Measurements from ENCODE around the gene CACTIN.

CACTIN gene

DNA sequence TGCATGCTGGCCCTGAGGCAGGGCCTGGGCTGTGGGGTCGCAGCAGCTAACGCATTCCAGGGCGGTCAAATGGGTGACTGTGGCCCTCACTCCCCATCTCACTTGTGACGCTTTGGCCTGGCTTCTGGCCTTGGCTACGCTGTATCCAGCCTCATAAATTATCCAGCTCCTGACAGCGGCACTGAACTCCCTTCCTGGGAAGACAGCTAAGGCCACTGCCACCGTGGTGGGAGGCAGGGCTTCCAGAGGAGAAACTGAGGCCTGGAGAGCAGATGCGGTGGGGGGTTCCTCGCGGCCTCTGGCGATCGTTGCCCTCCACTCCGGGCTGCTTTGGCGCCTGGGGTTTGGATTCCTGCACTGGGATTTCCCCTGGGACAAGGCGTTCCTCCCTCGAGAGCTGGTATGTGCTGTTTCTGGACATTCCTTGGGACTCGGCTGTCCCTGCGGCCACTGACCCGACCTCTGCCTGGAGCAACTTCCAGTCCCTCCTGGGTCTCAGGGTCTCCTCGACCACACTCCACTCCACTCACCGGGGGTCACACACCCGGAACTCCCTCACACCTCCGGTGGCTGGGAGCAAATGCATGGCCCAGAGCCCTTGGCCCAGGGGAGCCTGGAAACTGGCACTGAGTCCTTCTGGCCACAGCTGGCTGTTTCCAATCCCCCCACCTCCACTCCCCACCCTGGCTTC lies 23.3 kb downstream of the CACTIN start:
- TF ChIP-seq, protein P1, sequence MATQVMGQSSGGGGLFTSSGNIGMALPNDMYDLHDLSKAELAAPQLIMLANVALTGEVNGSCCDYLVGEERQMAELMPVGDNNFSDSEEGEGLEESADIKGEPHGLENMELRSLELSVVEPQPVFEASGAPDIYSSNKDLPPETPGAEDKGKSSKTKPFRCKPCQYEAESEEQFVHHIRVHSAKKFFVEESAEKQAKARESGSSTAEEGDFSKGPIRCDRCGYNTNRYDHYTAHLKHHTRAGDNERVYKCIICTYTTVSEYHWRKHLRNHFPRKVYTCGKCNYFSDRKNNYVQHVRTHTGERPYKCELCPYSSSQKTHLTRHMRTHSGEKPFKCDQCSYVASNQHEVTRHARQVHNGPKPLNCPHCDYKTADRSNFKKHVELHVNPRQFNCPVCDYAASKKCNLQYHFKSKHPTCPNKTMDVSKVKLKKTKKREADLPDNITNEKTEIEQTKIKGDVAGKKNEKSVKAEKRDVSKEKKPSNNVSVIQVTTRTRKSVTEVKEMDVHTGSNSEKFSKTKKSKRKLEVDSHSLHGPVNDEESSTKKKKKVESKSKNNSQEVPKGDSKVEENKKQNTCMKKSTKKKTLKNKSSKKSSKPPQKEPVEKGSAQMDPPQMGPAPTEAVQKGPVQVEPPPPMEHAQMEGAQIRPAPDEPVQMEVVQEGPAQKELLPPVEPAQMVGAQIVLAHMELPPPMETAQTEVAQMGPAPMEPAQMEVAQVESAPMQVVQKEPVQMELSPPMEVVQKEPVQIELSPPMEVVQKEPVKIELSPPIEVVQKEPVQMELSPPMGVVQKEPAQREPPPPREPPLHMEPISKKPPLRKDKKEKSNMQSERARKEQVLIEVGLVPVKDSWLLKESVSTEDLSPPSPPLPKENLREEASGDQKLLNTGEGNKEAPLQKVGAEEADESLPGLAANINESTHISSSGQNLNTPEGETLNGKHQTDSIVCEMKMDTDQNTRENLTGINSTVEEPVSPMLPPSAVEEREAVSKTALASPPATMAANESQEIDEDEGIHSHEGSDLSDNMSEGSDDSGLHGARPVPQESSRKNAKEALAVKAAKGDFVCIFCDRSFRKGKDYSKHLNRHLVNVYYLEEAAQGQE (IDR thresholded peaks at IDR 0.05; ENCODE audit: insufficient read depth in 1 of 2, low read depth in 2 of 2, low read length in 2 of 2): no peak
- TF ChIP-seq TAF1 (IDR thresholded peaks at IDR 0.05; ENCODE audit: borderline replicate concordance, insufficient read depth, low read length): no peak
- TF ChIP-seq POLR2AphosphoS5 (IDR thresholded peaks at IDR 0.05; ENCODE audit: low read depth, low read length): no peak
- TF ChIP-seq SIN3A (IDR thresholded peaks at IDR 0.05; ENCODE audit: borderline replicate concordance, insufficient read depth, low read length): no peak
- TF ChIP-seq FOXP2 (optimal IDR thresholded peaks at IDR 0.05; ENCODE audit: borderline replicate concordance, extremely low read depth, extremely low read length, insufficient read depth): no peak

GRCh38 chr19:3601021-3601420 lies 25.6 kb downstream of the CACTIN start:
- no peak for TF ChIP-seq POLR2AphosphoS5 (IDR thresholded peaks at IDR 0.05; ENCODE audit: low read depth, low read length)

- TF ChIP-seq SIN3A (IDR thresholded peaks at IDR 0.05; ENCODE audit: borderline replicate concordance, insufficient read depth, low read length) (no peak), TAF1 (IDR thresholded peaks at IDR 0.05; ENCODE audit: borderline replicate concordance, insufficient read depth, low read length) (no peak), POLR2AphosphoS5 (IDR thresholded peaks at IDR 0.05; ENCODE audit: low read depth, low read length) (no peak), FOXP2 (optimal IDR thresholded peaks at IDR 0.05; ENCODE audit: borderline replicate concordance, extremely low read depth, extremely low read length, insufficient read depth) (no peak)
- TF ChIP-seq, protein P1 (IDR thresholded peaks at IDR 0.05; ENCODE audit: insufficient read depth in 1 of 2, low read depth in 2 of 2, low read length in 2 of 2): no peak
These were observed 26.8 kb downstream of the CACTIN start for GRCh38 chr19:3599776-3600187.

- no peak for TF ChIP-seq POLR2AphosphoS5 (IDR thresholded peaks at IDR 0.05; ENCODE audit: low read depth, low read length)
- TF ChIP-seq SIN3A (IDR thresholded peaks at IDR 0.05; ENCODE audit: borderline replicate concordance, insufficient read depth, low read length): no peak
- TF ChIP-seq, protein P1 (IDR thresholded peaks at IDR 0.05; ENCODE audit: insufficient read depth in 1 of 2, low read depth in 2 of 2, low read length in 2 of 2): no peak
- no peak for TF ChIP-seq TAF1 (IDR thresholded peaks at IDR 0.05; ENCODE audit: borderline replicate concordance, insufficient read depth, low read length)
- no peak for TF ChIP-seq FOXP2 (optimal IDR thresholded peaks at IDR 0.05; ENCODE audit: borderline replicate concordance, extremely low read depth, extremely low read length, insufficient read depth)
These were observed 31.0 kb downstream of the CACTIN start for GRCh38 chr19:3595521-3596061.

DNA sequence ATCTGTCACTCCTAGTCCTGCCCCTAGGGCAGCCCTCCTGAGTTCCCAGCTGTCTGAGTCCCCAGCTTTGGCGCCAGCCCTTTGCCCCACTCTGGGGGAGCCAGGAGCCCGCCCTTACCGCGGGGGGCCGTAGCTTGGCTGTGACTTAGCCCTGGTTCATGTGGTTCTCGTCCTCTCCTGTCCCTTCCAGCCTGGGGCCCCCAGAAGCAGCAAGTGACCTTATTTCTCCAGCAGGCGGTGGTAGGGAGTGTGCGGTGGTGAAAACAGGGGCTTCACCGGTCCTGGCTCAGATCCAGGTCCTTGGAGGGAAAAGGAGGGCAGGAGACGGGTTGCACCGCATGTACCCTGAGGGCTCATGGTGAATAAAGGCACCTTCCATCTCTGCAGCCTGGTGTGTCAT lies 33.4 kb downstream of the CACTIN start:
- TF ChIP-seq TAF1 (IDR thresholded peaks at IDR 0.05; ENCODE audit: borderline replicate concordance, insufficient read depth, low read length): no peak
- no peak for TF ChIP-seq SIN3A (IDR thresholded peaks at IDR 0.05; ENCODE audit: borderline replicate concordance, insufficient read depth, low read length)
- TF ChIP-seq FOXP2 (optimal IDR thresholded peaks at IDR 0.05; ENCODE audit: borderline replicate concordance, extremely low read depth, extremely low read length, insufficient read depth): no peak
- TF ChIP-seq, protein P1 (IDR thresholded peaks at IDR 0.05; ENCODE audit: insufficient read depth in 1 of 2, low read depth in 2 of 2, low read length in 2 of 2): no peak
- TF ChIP-seq POLR2AphosphoS5 (IDR thresholded peaks at IDR 0.05; ENCODE audit: low read depth, low read length): no peak
